ELF-1 (cell line): Measurements from ENCODE around the gene TM6SF1.

Experiments
- DNase-seq: peaks from one replicate; pipeline ENCODE4 v3.0.0-alpha.2; 2016; ENCODE audit warnings: low read depth, low spot score

TM6SF1 gene

DNA sequence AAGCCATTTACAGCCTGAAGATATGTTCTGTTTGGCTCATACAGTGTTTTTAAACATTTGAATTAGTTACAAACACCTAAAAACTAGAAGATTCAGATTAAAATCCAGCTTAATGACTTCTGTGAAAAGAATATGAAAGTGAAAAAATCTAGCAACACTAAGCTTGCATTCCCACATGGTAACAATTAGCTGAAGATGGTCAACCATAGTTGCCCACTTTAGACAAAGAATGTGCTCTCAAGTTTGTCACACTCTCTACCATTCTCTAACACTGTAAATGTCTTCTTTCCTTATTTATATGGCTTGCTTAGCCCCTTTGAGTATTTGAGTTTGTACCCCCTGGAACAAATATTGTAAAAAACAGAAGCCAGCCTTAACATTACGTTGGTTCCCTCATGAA, 67.4 kb downstream of the TM6SF1 start:
- DNase-seq = no peak

DNA sequence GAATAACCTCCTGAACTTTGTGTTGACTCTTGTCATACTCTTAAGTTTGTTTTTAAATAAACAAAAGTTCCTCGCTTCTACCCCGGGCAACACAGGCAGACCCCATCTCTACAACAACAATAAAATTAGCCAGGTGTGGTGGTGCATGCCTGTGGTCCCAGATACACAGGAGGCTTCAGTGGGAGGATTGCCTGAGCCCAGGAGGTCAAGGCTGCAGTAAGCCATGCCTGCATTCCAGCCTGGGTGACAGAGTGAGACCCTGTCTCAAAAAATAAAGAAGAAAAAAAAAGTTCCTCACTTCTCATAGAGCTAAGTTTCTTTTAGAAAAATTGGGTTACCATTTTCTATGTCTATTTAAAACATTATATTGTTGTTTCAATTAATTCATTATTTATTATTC, 70.9 kb downstream of the TM6SF1 start:
- no peak for DNase-seq

DNA sequence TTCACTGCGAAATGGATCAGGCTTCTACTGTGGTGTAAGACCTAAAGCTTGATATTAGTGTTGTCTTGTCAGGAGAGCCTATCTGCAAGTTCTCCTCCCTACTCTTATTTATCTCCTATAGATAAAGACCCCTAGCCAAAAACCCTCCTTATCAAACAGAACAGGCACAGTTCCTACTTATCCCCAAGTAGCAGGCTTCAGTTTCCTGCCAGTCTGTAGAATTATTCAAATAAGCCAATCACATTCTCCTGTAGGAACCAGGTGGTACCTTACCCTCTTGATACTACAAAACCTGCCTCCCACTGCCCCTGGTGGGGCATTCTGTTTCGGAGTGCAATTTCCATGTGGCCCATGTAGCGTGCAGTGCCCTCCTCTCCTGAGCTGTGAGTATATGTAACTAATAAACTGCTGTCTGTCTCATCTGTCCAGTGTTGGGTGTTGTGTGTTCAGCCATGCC, 71.5 kb downstream of the TM6SF1 start:
- DNase-seq = no peak

DNA sequence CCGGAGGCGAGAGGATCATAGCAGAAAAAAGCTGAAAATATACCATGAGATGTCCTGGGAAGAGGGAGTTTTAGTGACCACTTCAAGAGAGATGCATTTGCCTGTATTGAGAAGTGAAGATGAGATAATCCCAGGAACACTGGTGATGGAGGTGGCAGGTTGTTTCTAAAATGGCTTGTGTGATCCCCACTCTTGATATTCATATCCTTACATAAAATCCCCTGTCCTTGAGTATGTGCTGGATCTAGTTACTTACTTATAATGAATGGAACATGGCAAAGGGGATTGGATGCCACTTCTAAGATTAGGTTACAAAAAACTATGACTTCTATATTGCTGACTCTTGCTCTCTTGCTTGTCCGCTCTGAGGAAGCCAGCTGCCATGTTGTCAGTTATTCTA, 78.1 kb downstream of the TM6SF1 start:
- DNase-seq = no peak
